ENCODE measurements around the gene HSPA8.

Gene HSPA8

GRCh38 chr11:123082977-123083376 lies 21.0 kb upstream of the HSPA8 start:
- no peak for DNase-seq
- no peaks in the 10 kb centered on the region for H3K27me3 ChIP-seq (replicated peaks; ENCODE audit: insufficient read depth, low read length)
- peaks cover 11% of the 10 kb centered on the region for H3K4me1 ChIP-seq (ENCODE audit: low read length)
- no peak overlapping the region for H2AFZ ChIP-seq (ENCODE audit: low read length)
- no peak overlapping the region for H3K27ac ChIP-seq (ENCODE audit: low read length)
- no peak overlapping the region for H3K4me2 ChIP-seq (ENCODE audit: low read depth, low read length)
- no peaks in the 10 kb centered on the region for H3K9me3 ChIP-seq (replicated peaks; ENCODE audit: insufficient read depth, low read length)
- H3F3A ChIP-seq (ENCODE audit: insufficient read depth, low read length): peaks cover 8% of the 10 kb centered on the region
- H3K36me3 ChIP-seq (replicated peaks; ENCODE audit: insufficient read depth, low read length): no peaks in the 10 kb centered on the region
- H3K9me2 ChIP-seq (replicated peaks; ENCODE audit: insufficient read depth, low read length): no peaks in the 10 kb centered on the region
- no peaks in the 10 kb centered on the region for H4K20me1 ChIP-seq (ENCODE audit: insufficient read depth, low read length)
- no peak overlapping the region for H3K4me3 ChIP-seq (ENCODE audit: low read length)
- no peak overlapping the region for H3K9ac ChIP-seq (ENCODE audit: low read length)
- TF ChIP-seq EZH2phosphoT487 (IDR thresholded peaks at IDR 0.05; ENCODE audit: low read length): no peak
- TF ChIP-seq, protein P1, sequence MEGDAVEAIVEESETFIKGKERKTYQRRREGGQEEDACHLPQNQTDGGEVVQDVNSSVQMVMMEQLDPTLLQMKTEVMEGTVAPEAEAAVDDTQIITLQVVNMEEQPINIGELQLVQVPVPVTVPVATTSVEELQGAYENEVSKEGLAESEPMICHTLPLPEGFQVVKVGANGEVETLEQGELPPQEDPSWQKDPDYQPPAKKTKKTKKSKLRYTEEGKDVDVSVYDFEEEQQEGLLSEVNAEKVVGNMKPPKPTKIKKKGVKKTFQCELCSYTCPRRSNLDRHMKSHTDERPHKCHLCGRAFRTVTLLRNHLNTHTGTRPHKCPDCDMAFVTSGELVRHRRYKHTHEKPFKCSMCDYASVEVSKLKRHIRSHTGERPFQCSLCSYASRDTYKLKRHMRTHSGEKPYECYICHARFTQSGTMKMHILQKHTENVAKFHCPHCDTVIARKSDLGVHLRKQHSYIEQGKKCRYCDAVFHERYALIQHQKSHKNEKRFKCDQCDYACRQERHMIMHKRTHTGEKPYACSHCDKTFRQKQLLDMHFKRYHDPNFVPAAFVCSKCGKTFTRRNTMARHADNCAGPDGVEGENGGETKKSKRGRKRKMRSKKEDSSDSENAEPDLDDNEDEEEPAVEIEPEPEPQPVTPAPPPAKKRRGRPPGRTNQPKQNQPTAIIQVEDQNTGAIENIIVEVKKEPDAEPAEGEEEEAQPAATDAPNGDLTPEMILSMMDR (IDR thresholded peaks at IDR 0.05; ENCODE audit: low read length): no peak
- H3K79me2 ChIP-seq (ENCODE audit: low read length): no peaks in the 10 kb centered on the region

GRCh38 chr11:123080015-123080414 lies 18.1 kb upstream of the HSPA8 start:
- DNase-seq: no peak
- H3K36me3 ChIP-seq (replicated peaks; ENCODE audit: insufficient read depth, low read length): no peaks in the 10 kb centered on the region
- no peak overlapping the region for H3K27ac ChIP-seq (ENCODE audit: low read length)
- H3K4me2 ChIP-seq (ENCODE audit: low read depth, low read length): no peak overlapping the region
- no peaks in the 10 kb centered on the region for H3F3A ChIP-seq (ENCODE audit: insufficient read depth, low read length)
- no peak overlapping the region for H3K4me3 ChIP-seq (ENCODE audit: low read length)
- TF ChIP-seq EZH2 (optimal IDR thresholded peaks at IDR 0.05; ENCODE audit: low read depth, low read length) (no peak), EZH2phosphoT487 (IDR thresholded peaks at IDR 0.05; ENCODE audit: low read length) (no peak)
- TF ChIP-seq, protein P1 (IDR thresholded peaks at IDR 0.05; ENCODE audit: low read length): no peak
- H2AFZ ChIP-seq (ENCODE audit: low read length): no peak overlapping the region
- no peaks in the 10 kb centered on the region for H3K27me3 ChIP-seq (replicated peaks; ENCODE audit: insufficient read depth, low read length)
- H3K9me2 ChIP-seq (replicated peaks; ENCODE audit: insufficient read depth, low read length): no peaks in the 10 kb centered on the region
- no peaks in the 10 kb centered on the region for H4K20me1 ChIP-seq (ENCODE audit: insufficient read depth, low read length)
- H3K9me3 ChIP-seq (replicated peaks; ENCODE audit: insufficient read depth, low read length): no peaks in the 10 kb centered on the region
- H3K79me2 ChIP-seq (ENCODE audit: low read length): no peaks in the 10 kb centered on the region
- H3K4me1 ChIP-seq (ENCODE audit: low read length): no peaks in the 10 kb centered on the region
- no peak overlapping the region for H3K9ac ChIP-seq (ENCODE audit: low read length)

GRCh38 chr11:123076484-123076883 lies 14.5 kb upstream of the HSPA8 start:
- no peaks in the 10 kb centered on the region for H3K79me2 ChIP-seq (ENCODE audit: low read length)
- no peaks in the 10 kb centered on the region for H3F3A ChIP-seq (ENCODE audit: insufficient read depth, low read length)
- no peaks in the 10 kb centered on the region for H4K20me1 ChIP-seq (ENCODE audit: insufficient read depth, low read length)
- H3K27me3 ChIP-seq (replicated peaks; ENCODE audit: insufficient read depth, low read length): no peaks in the 10 kb centered on the region
- no peaks in the 10 kb centered on the region for H3K4me1 ChIP-seq (ENCODE audit: low read length)
- no peak for DNase-seq
- no peaks in the 10 kb centered on the region for H3K9me2 ChIP-seq (replicated peaks; ENCODE audit: insufficient read depth, low read length)
- H3K36me3 ChIP-seq (replicated peaks; ENCODE audit: insufficient read depth, low read length): no peaks in the 10 kb centered on the region
- H3K27ac ChIP-seq (ENCODE audit: low read length): no peak overlapping the region
- TF ChIP-seq EZH2phosphoT487 (IDR thresholded peaks at IDR 0.05; ENCODE audit: low read length): no peak
- TF ChIP-seq, protein P1 (IDR thresholded peaks at IDR 0.05; ENCODE audit: low read length): no peak
- TF ChIP-seq EZH2 (optimal IDR thresholded peaks at IDR 0.05; ENCODE audit: low read depth, low read length): no peak
- H2AFZ ChIP-seq (ENCODE audit: low read length): no peak overlapping the region
- no peak overlapping the region for H3K4me2 ChIP-seq (ENCODE audit: low read depth, low read length)
- H3K9ac ChIP-seq (ENCODE audit: low read length): no peak overlapping the region
- H3K9me3 ChIP-seq (replicated peaks; ENCODE audit: insufficient read depth, low read length): no peaks in the 10 kb centered on the region
- no peak overlapping the region for H3K4me3 ChIP-seq (ENCODE audit: low read length)

All from MM.1S (cell line).